A549 (cell line): Measurements from ENCODE around the gene FOXN4. TPM values are rescaled to one million over a fixed set of nuclear protein-coding genes. Genes with fewer than 3 reads are reported as not detected.

Source experiments
- ATAC-seq, 2 experiments: fragments of 200-7000 bp in 1 of 2; fragments of >200 bp in 1 of 2; cut with Nextera tagmentation in 1 of 2; cut with Tn5 transposase in 1 of 2; 3 replicates each; pipeline versions ENCODE4 v1.8.0 to v1.9.1; 2018 to 2020; ENCODE audit warnings: mild to moderate bottlenecking in 1 of 2, moderate library complexity in 1 of 2
- CTCF ChIA-PET: fragments of 300-600 bp; sonication (Branson Sonifier 250); formaldehyde crosslinking; extraction: SDS; loops from one replicate; lab custom pipeline; 2021; ENCODE audit warnings: antibody characterized with exemption, inconsistent platforms; lab: Yijun Ruan, JAX
- POLR2A ChIA-PET: fragments of 350-600 bp; formaldehyde crosslinking; extraction: SDS; loops from one replicate; lab custom pipeline; 2021; ENCODE audit warnings: antibody characterized with exemption, inconsistent platforms; lab: Yijun Ruan, JAX
- DNase-seq, 2 experiments: peaks; one replicate each; pipeline versions ENCODE4 v3.0.0 to v3.0.0-alpha.2; 2011 to 2016; ENCODE audit warnings: low read depth in 1 of 2, low spot score in 1 of 2
- FAIRE-seq: peaks from 2 replicates; lab custom pipeline; 2011; peaks lifted over from hg19 to GRCh38; lab: Jason Lieb, UNC
- H3K27ac ChIP-seq, 2 experiments: fragments of >200 bp; sonication (Bioruptor Twin); formaldehyde crosslinking; 3 replicates each; pipeline ENCODE4 v1.5.1; 2016 to 2017
- H3K4me1 ChIP-seq: fragments of >200 bp; sonication (Bioruptor Twin); formaldehyde crosslinking; 3 replicates; pipeline ENCODE4 v1.6.1; 2016
- H3K4me2 ChIP-seq: fragments of >200 bp; sonication (Bioruptor Twin); formaldehyde crosslinking; 3 replicates; pipeline ENCODE4 v1.6.1; 2016
- H3K4me3 ChIP-seq: fragments of >200 bp; sonication (Bioruptor Twin); formaldehyde crosslinking; 3 replicates; pipeline ENCODE4 v1.5.1; 2016
- H3K9me3 ChIP-seq: fragments of >200 bp; sonication (Bioruptor Twin); formaldehyde crosslinking; 3 replicates; pipeline ENCODE4 v1.6.1; 2016
- ELK1 ChIP-seq: fragments of 150-350 bp; IDR thresholded peaks from 2 replicates; pipeline ENCODE4 v1.6.1; 2014; ENCODE audit warnings: low read depth, mild to moderate bottlenecking, low read length
- EP300 ChIP-seq, 2 experiments: fragments of >200 bp; sonication (Bioruptor Twin); formaldehyde crosslinking; IDR thresholded peaks; 2 replicates in 1 of 2; 3 replicates in 1 of 2; pipeline ENCODE4 v1.6.1; 2016 to 2017
- ESRRA ChIP-seq: fragments of 150-350 bp; IDR thresholded peaks from 2 replicates; pipeline ENCODE4 v1.6.1; 2014; ENCODE audit warnings: mild to moderate bottlenecking, low read length, borderline replicate concordance
- FOSL2 ChIP-seq, 2 experiments: fragments of 450-650 bp in 1 of 2; fragments of >200 bp in 1 of 2; sonication (Bioruptor Twin) in 1 of 2; formaldehyde crosslinking; IDR thresholded peaks; 2 replicates each; pipeline versions ENCODE4 v1.5.0 to v1.6.1; 2016 to 2020; ENCODE audit warnings: mild to moderate bottlenecking in 1 of 2, moderate library complexity in 1 of 2
- GATA3 ChIP-seq: IDR thresholded peaks from 2 replicates; pipeline ENCODE4 v1.6.1; 2012; ENCODE audit warnings: borderline replicate concordance
- HES2 ChIP-seq: fragments of >200 bp; sonication (Bioruptor Twin); formaldehyde crosslinking; IDR thresholded peaks from 2 replicates; pipeline ENCODE4 v1.6.1; 2016
- JUN ChIP-seq, 2 experiments: fragments of >200 bp; sonication (Bioruptor Twin); formaldehyde crosslinking; IDR thresholded peaks; 2 replicates in 1 of 2; 3 replicates in 1 of 2; pipeline ENCODE4 v1.6.1; 2016 to 2017
- MYC ChIP-seq: IDR thresholded peaks from 2 replicates; pipeline ENCODE4 v1.6.1; 2012; ENCODE audit warnings: mild to moderate bottlenecking, inconsistent platforms, low read length, improper control_type of control experiment, borderline replicate concordance
- NPAS2 ChIP-seq: fragments of 250-450 bp; sonication (Bioruptor Pico); IDR thresholded peaks from 2 replicates; pipeline ENCODE4 v1.8.0; 2022; ENCODE audit warnings: mild to moderate bottlenecking, moderate library complexity, borderline replicate concordance
- PBX3 ChIP-seq: IDR thresholded peaks from 2 replicates; pipeline ENCODE4 v1.6.1; 2012
- PHF8 ChIP-seq: fragments of 200-600 bp; sonication (generic); IDR thresholded peaks from 2 replicates; pipeline ENCODE4 v1.6.1; 2016; ENCODE audit warnings: low read depth, mild to moderate bottlenecking, antibody characterized with exemption, moderate library complexity, borderline replicate concordance
- RARB ChIP-seq: fragments of 250-450 bp; sonication (Bioruptor Pico); IDR thresholded peaks from 2 replicates; pipeline ENCODE4 v1.8.0; 2021; ENCODE audit warnings: mild to moderate bottlenecking, moderate library complexity
- REST ChIP-seq: fragments of 200-600 bp; sonication (generic); IDR thresholded peaks from 2 replicates; pipeline ENCODE4 v1.6.1; 2016; ENCODE audit warnings: antibody characterized with exemption, mild to moderate bottlenecking, moderate library complexity
- RFX5 ChIP-seq: fragments of 450-650 bp; IDR thresholded peaks from 2 replicates; pipeline ENCODE4 v1.7.1; 2014; ENCODE audit warnings: antibody characterized with exemption, mild to moderate bottlenecking, moderate library complexity
- USF2 ChIP-seq: fragments of 450-650 bp; IDR thresholded peaks from 2 replicates; pipeline ENCODE4 v1.6.1; 2014; ENCODE audit warnings: antibody characterized with exemption
- ZC3H11A ChIP-seq: fragments of 450-650 bp; IDR thresholded peaks from 2 replicates; pipeline ENCODE4 v1.6.1; 2014; ENCODE audit warnings: antibody characterized with exemption, mild to moderate bottlenecking
- ZFP36 ChIP-seq: fragments of 450-650 bp; IDR thresholded peaks from 2 replicates; pipeline ENCODE4 v1.6.1; 2014; ENCODE audit warnings: borderline replicate concordance; ENCODE audit not compliant: partially characterized antibody
- ZSCAN20 ChIP-seq: fragments of 250-450 bp; sonication (Bioruptor Pico); IDR thresholded peaks from 2 replicates; pipeline ENCODE4 v1.8.0; 2022; ENCODE audit warnings: mild to moderate bottlenecking, moderate library complexity
- WGBS: methylation state at CpG from one replicate; pipeline ENCODE4 v1.1.6; 2017; ENCODE audit errors: missing lambda C conversion rate; 5-methylcytosine and 5-hydroxymethylcytosine counted together
- polyA plus RNA-seq, 4 experiments: library from polyadenylated mRNA; depleted of rRNA in 3 of 4; stranded (reverse); fragments of >200 nt; fragmentation: RNase III in 1 of 4; extraction: RNeasy Plus Mini Kit Qiagen cat#74134 plus additional on column Dnase treatment in 1 of 4; gene quantifications; 2 replicates in 3 of 4; 3 replicates in 1 of 4; pipeline ENCODE4 v1.2.3, GENCODE V29; 2011 to 2017

FOXN4 gene
- polyA plus RNA-seq, 2 of the 4 experiments (the other 2 are of a cell fraction) = 0.05 TPM; not detected in 1

- CTCF ChIA-PET = interaction anchor here (0.6 kb wide), 1 partner anchor 9 kb away, joined by 3 read pairs; no protein-coding TSS in a partner anchor
- peak overlapping the region; percentile 99 for H3K4me2 ChIP-seq
- DNase-seq (no peak), FAIRE-seq (no peak), ATAC-seq (peak; percentile 43 to 60)
- POLR2A ChIA-PET = no interaction called here
- TF ChIP-seq GATA3 (no peak), JUN (IDR thresholded peaks at IDR 0.05) (0 out of 5 replicates have a peak, but pooled peaks of 1 of the 2 experiments have one; percentile 6), REST (no peak), MYC (no peak), EP300 (IDR thresholded peaks at IDR 0.05) (no peak)
- TF ChIP-seq, all 56 proteins: peak for 1
- Histone ChIP-seq H3K27ac (peak overlapping the region; percentile 64 to 79), H3K4me1 (peaks cover 14% of the 10 kb centered on the region; the same call in 2 of the 3 replicates), H3K4me3 (peak overlapping the region; percentile 59), H3K9me3 (no peaks in the 10 kb centered on the region)
- WGBS = under 1% methylated on average over 23 of the region's 99 CpGs
These were observed 530 bp upstream of the FOXN4 start for GRCh38 chr12:109309381-109310246.

- H3K4me1 ChIP-seq = peaks cover 14% of the 10 kb centered on the region; the same call in 2 of the 3 replicates
- 71% methylated on average over 9 of the region's 9 CpGs for WGBS
- FAIRE-seq (no peak), DNase-seq (no peak), ATAC-seq (no peak)
- CTCF ChIA-PET = interaction anchor here (0.7 to 1.4 kb wide), 2 partner anchors 9 to 78 kb away, joined by 3 read pairs; no protein-coding TSS in a partner anchor
- no peak overlapping the region for H3K27ac ChIP-seq
- POLR2A ChIA-PET = no interaction called here
- no peak for TF ChIP-seq ZFP36
- no peak for TF ChIP-seq NPAS2 (CRISPR knock-in tag)
- no peak overlapping the region for H3K4me2 ChIP-seq
- no peak overlapping the region for H3K4me3 ChIP-seq
- H3K9me3 ChIP-seq = no peaks in the 10 kb centered on the region
These were observed 2.0 kb downstream of the FOXN4 start for GRCh38 chr12:109307051-109307450.

- H3K4me2 ChIP-seq = no peak overlapping the region
- ChIA-PET POLR2A (no interaction called here), CTCF (interaction anchor here (1.1 to 1.4 kb wide), 4 partner anchors 8 to 193 kb away, joined by 3 to 5 read pairs (median 4); no protein-coding TSS in a partner anchor)
- no peak overlapping the region for H3K4me3 ChIP-seq
- no peak for DNase-seq
- H3K27ac ChIP-seq = no peak overlapping the region
- H3K4me1 ChIP-seq = peaks cover 9% of the 10 kb centered on the region; the same call in 2 of the 3 replicates
- 58% methylated on average over 6 of the region's 6 CpGs for WGBS
- TF ChIP-seq NPAS2 (CRISPR knock-in tag) (no peak), FOSL2 (IDR thresholded peaks at IDR 0.05) (no peak), FOSL2 (CRISPR knock-in tag; IDR thresholded peaks at IDR 0.05) (peak; percentile 15; the same call in 1 of the 2 replicates)
- FAIRE-seq = no peak
- no peak for ATAC-seq
- H3K9me3 ChIP-seq = no peaks in the 10 kb centered on the region
These were observed 3.5 kb downstream of the FOXN4 start for GRCh38 chr12:109305547-109305946.

- CTCF ChIA-PET = interaction anchor here (0.5 kb wide), 2 partner anchors 50 to 85 kb away, joined by 3 to 5 read pairs; no protein-coding TSS in a partner anchor
- Histone ChIP-seq H3K4me3 (no peak overlapping the region), H3K4me2 (no peak overlapping the region), H3K4me1 (peaks cover 4% of the 10 kb centered on the region; the same call in 2 of the 3 replicates), H3K9me3 (no peaks in the 10 kb centered on the region), H3K27ac (no peak overlapping the region)
- WGBS = 51% methylated on average over 8 of the region's 8 CpGs
- ATAC-seq (no peak), FAIRE-seq (no peak), DNase-seq (no peak)
- POLR2A ChIA-PET = no interaction called here
- TF ChIP-seq NPAS2 (CRISPR knock-in tag) = no peak
- TF ChIP-seq ELK1 = no peak
- TF ChIP-seq MYC = no peak
- TF ChIP-seq PHF8 = no peak
- TF ChIP-seq RARB (CRISPR knock-in tag) = no peak
- no peak for TF ChIP-seq ZSCAN20 (CRISPR knock-in tag)
- TF ChIP-seq USF2 = no peak
- TF ChIP-seq PBX3 = no peak
- no peak for TF ChIP-seq ZFP36
- no peak for TF ChIP-seq HES2
- no peak for TF ChIP-seq ZC3H11A
- TF ChIP-seq ESRRA = no peak
- TF ChIP-seq RFX5 = no peak
- TF ChIP-seq FOSL2 (IDR thresholded peaks at IDR 0.05) = no peak
- no peak for TF ChIP-seq FOSL2 (CRISPR knock-in tag; IDR thresholded peaks at IDR 0.05)
These were observed 4.6 kb downstream of the FOXN4 start for GRCh38 chr12:109304485-109304884.
